OCI-LY3 (cell line): ENCODE measurements around the gene OR51B6.
"Not testable (repeated sequence)": the region's sequence is repeated elsewhere in the genome, so short reads cannot be mapped to it uniquely, and the experiment has no call there.

Experiments used
- H2AFZ ChIP-seq: fragments of 200-600, 300-600 bp; shearing (Covaris generic); 2 replicates; pipeline ENCODE4 v1.6.0; 2014; ENCODE audit warnings: antibody characterized with exemption, low read depth, low read length
- H3K27ac ChIP-seq: fragments of 200-600, 300-600 bp; sonication (generic); 2 replicates; pipeline ENCODE4 v1.5.1; 2014; ENCODE audit warnings: mild to moderate bottlenecking, low read length, moderate library complexity, mixed read lengths
- H3K27me3 ChIP-seq: fragments of 200-600, 300-600 bp; sonication (generic); 2 replicates; pipeline ENCODE4 v1.6.1; 2014; ENCODE audit warnings: low read depth, low read length, mixed read lengths
- H3K36me3 ChIP-seq: fragments of 200-600, 300-600 bp; sonication (generic); replicated peaks from 2 replicates; pipeline ENCODE3; 2014; ENCODE audit warnings: low read depth, low read length, mixed read lengths
- H3K4me1 ChIP-seq: fragments of 300-600, 200-600 bp; sonication (generic); 2 replicates; pipeline ENCODE4 v1.6.1; 2014; ENCODE audit warnings: low read length, mixed read lengths
- H3K4me2 ChIP-seq: fragments of 200-600, 300-600 bp; sonication (generic); 2 replicates; pipeline ENCODE4 v1.6.1; 2014; ENCODE audit warnings: low read length, mixed read lengths
- H3K4me3 ChIP-seq: fragments of 300-600, 200-600 bp; sonication (generic); 2 replicates; pipeline ENCODE4 v1.5.1; 2014; ENCODE audit warnings: antibody characterized with exemption, mild to moderate bottlenecking, low read length, moderate library complexity
- H3K79me2 ChIP-seq: fragments of 300-600, 200-600 bp; shearing (Covaris generic); 2 replicates; pipeline ENCODE4 v1.6.1; 2014; ENCODE audit warnings: mild to moderate bottlenecking, low read length, mixed read lengths
- H3K9ac ChIP-seq: fragments of 300-600, 200-600 bp; shearing (Covaris generic); 2 replicates; pipeline ENCODE4 v1.6.0; 2014; ENCODE audit warnings: mild to moderate bottlenecking, low read length, moderate library complexity
- H3K9me3 ChIP-seq: fragments of 200-600, 300-600 bp; shearing (Covaris generic); 2 replicates; pipeline ENCODE4 v1.6.1; 2014; ENCODE audit warnings: low read length, mixed read lengths; ENCODE audit not compliant: insufficient read depth
- H4K20me1 ChIP-seq: fragments of 200-600, 300-600 bp; sonication (generic); 2 replicates; pipeline ENCODE4 v1.6.1; 2016; ENCODE audit warnings: low read length, mixed read lengths; ENCODE audit not compliant: insufficient read depth
- CTCF ChIP-seq: fragments of 200-600, 300-600 bp; sonication (generic); IDR thresholded peaks from 2 replicates; pipeline ENCODE4 v1.5.1; 2014; ENCODE audit warnings: antibody characterized with exemption, low read length, low read depth
- EZH2phosphoT487 ChIP-seq: fragments of 200-600 bp; shearing (Covaris generic); IDR thresholded peaks from 2 replicates; pipeline ENCODE4 v1.6.1; 2018; ENCODE audit warnings: antibody characterized with exemption, mixed run types, low read depth

OR51B6 gene

GRCh38 chr11:5307256-5308019, 43.9 kb upstream of the OR51B6 start:
- TF ChIP-seq CTCF (no peak), EZH2phosphoT487 (no peak)
- Histone ChIP-seq H3K4me2 (no peak overlapping the region), H3K4me3 (no peak overlapping the region), H4K20me1 (no peaks in the 10 kb centered on the region), H3K27me3 (no peaks in the 10 kb centered on the region), H3K4me1 (no peaks in the 10 kb centered on the region), H3K9me3 (no peaks in the 10 kb centered on the region), H3K79me2 (no peaks in the 10 kb centered on the region), H3K9ac (no peak overlapping the region), H2AFZ (no peak overlapping the region), H3K27ac (no peak overlapping the region), H3K36me3 (no peaks in the 10 kb centered on the region)

GRCh38 chr11:5310423-5310822, 40.9 kb upstream of the OR51B6 start:
- Histone ChIP-seq H3K9ac (no peak overlapping the region), H2AFZ (no peak overlapping the region), H3K27ac (no peak overlapping the region), H4K20me1 (no peaks in the 10 kb centered on the region), H3K9me3 (no peaks in the 10 kb centered on the region), H3K4me1 (no peaks in the 10 kb centered on the region), H3K4me3 (no peak overlapping the region), H3K79me2 (no peaks in the 10 kb centered on the region), H3K36me3 (no peaks in the 10 kb centered on the region), H3K4me2 (no peak overlapping the region), H3K27me3 (no peaks in the 10 kb centered on the region)
- TF ChIP-seq CTCF (no peak), EZH2phosphoT487 (no peak)

GRCh38 chr11:5313326-5314023, 37.8 kb upstream of the OR51B6 start:
- H3K36me3 ChIP-seq, H3K9me3 ChIP-seq, H3K9ac ChIP-seq, H3K27me3 ChIP-seq, H2AFZ ChIP-seq, H3K4me3 ChIP-seq, H3K79me2 ChIP-seq, H3K27ac ChIP-seq, H3K4me2 ChIP-seq, H3K4me1 ChIP-seq, H4K20me1 ChIP-seq: not testable (repeated sequence)

- Histone ChIP-seq H2AFZ (no peak overlapping the region), H3K27ac (no peak overlapping the region), H3K4me1 (no peaks in the 10 kb centered on the region), H4K20me1 (no peaks in the 10 kb centered on the region), H3K36me3 (no peaks in the 10 kb centered on the region), H3K27me3 (no peaks in the 10 kb centered on the region), H3K4me3 (no peak overlapping the region), H3K9ac (no peak overlapping the region), H3K4me2 (no peak overlapping the region), H3K79me2 (no peaks in the 10 kb centered on the region), H3K9me3 (no peaks in the 10 kb centered on the region)
- TF ChIP-seq CTCF (no peak), EZH2phosphoT487 (no peak)
Observed at GRCh38 chr11:5317292-5317691, 34.0 kb upstream of the OR51B6 start.
